Hippocampal formation (tissue), 2 donors: ENCODE measurements around the gene PCAT6.
"Not testable (repeated sequence)": the region's sequence is repeated elsewhere in the genome, so short reads cannot be mapped to it uniquely, and the experiment has no call there.

Experiments used
- DNase-seq, 2 donors: peaks; one replicate each; lab custom pipeline; 2025; lab: John Stamatoyannopoulos, UW

Gene PCAT6

DNA sequence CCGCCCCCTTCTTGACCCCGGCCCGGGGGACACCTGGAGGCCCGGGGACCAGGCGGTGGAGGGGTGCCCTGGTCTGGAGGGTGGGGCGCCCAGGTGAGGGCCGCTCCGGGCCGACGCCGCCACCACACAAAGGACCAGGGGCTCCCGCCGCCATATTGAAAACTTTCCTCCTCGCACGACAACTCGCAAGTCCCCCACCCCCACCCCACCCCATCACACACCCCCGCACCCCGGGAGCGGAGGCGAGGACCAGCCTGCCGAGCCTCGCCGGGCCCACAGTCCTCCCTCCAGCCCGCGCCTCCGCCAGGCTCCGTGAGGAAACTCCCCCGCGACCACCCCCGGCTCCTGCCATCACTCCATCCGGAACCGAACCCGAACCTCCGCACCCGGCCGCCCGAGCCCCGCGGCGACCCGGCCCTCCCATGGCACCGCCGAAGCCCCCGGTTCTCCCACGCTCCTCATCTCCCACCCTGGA lies 3.3 kb upstream of the PCAT6 start:
- no peak for DNase-seq

DNA sequence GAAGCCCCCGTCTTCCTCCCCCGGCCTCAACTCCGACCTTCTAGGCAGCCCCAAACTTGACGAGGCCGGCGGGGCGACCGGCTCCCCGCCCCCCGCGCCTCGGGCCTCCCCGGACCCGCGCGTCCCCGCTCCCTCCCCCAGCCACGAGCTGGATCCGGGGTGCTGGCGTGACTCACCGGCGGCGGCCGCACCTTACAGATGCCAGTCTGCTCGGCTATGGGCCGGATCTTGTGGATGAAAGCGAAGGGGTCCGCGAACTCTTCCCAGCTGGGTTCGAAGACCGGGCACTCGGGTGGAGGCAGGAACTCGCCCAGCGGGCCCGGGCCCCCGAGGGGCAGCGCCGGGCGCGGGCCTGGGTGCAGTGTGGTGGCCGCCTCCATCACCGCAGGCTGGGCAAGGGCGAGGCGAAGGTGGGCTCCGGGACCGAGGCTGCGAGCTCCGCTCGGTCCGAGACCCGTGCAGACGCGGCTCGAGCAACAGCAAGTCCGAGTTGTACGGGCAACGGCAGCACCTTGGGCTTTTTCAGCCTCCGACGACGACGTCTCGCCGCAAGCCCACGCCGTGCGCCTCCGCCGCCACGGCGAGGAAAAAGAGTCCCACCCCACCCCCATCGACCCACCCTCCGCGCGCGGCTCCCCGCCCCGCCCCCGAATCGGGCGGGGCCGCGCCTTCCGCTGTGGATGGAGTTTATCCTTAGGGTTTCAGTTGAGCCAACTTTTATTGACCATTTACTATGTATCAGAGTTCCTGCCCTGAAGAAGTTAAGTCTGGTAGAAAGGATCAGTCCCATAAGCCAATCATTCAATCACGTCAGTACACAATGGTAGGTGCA lies 2.6 kb upstream of the PCAT6 start, which contains the start of gene KDM5B:
KDM5B (minus strand) TSS at position 496 of the 832 bp plus-strand sequence; CDS start at position 380, 116 bp downstream.
- peak; percentile 30 to 48 for DNase-seq

DNA sequence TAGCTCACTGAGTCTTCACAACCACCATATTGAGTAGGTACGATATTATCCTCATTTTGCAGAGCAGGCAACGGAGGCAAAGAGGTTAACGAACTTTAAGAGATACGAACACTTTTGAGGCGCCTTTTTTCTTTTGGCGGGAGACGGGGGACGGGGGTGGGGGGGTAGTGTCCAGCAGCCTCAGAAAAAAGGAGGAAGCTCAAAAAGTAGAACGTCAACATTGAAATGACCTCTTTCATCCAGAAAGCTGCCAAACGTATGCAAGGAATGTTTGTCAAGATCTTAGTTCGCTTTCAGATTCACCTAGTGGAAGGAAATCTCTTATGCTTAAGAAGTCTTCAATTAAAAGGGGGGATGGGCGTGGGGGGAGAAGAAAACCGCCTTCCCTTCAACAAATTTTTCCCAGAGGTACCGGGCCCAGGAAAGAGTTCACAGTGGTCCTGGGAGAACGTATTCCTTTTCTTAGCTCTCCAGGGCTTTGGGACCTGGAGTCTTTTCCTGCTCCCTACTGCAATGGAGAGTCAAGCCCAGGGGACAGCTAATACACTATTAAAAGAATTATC lies 1.1 kb upstream of the PCAT6 start:
- no peak for DNase-seq

DNA sequence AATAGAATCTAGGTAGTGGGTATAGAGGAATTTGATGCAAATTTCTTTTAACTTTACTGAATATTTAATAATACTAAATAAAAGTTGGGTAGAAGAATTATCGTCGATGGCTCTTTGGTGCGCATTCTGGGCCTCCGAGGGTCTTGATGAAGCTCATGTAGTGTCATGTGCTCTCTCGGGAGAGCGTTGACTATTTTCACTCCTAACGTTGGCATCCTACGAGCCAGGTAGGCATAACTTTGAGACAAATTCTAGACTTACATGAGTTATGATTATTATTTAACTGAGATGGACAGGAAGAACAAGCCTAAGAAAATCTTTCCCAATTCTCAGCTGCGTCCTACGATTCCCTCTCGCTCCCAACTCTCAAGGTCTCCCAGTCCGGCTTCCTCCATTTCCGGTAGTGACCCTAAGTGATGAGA lies 550 bp upstream of the PCAT6 start:
- no peak for DNase-seq

DNA sequence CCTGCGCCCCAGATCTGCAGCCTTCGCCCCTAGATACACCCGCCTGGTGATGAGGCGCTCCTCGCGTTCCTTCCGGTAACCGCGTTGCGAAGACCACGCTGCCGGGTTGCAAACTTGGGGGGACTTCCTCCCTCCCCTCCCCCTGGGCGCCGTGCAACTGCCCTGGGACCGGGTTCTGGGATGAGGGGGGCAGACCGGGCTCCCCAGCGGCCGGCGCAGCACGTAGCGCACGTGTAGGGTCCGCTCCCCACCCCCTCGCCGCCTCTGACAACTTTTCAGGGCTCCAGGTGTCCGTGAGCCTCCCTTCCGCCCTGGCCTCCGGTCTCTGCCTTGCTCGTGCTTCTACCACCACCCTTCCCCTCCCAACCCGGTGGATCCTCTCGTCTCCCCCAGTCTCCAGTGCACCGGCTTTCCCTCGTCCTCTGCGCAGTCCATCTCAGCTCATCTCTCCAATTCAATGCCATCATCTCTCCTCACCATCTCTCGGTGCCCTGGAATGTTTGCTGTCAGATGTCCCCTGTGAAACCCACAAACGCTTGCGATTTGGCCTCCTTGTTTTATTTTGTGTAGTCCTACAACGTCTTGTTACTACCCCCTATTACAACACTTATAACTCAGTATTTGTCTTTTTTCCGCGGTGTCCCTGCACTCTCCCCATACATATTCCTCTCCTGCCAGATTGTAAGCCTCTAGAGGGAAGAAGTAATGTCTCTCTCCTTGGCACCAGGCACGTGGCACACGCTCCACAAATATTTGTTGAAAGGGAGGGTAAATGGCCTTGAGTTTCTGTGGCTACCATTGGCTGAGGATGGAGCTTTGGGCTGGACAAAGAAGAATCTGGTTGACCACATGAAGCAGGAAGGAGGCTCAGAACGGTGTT lies 782 bp downstream of the PCAT6 start:
- no peak for DNase-seq

DNA sequence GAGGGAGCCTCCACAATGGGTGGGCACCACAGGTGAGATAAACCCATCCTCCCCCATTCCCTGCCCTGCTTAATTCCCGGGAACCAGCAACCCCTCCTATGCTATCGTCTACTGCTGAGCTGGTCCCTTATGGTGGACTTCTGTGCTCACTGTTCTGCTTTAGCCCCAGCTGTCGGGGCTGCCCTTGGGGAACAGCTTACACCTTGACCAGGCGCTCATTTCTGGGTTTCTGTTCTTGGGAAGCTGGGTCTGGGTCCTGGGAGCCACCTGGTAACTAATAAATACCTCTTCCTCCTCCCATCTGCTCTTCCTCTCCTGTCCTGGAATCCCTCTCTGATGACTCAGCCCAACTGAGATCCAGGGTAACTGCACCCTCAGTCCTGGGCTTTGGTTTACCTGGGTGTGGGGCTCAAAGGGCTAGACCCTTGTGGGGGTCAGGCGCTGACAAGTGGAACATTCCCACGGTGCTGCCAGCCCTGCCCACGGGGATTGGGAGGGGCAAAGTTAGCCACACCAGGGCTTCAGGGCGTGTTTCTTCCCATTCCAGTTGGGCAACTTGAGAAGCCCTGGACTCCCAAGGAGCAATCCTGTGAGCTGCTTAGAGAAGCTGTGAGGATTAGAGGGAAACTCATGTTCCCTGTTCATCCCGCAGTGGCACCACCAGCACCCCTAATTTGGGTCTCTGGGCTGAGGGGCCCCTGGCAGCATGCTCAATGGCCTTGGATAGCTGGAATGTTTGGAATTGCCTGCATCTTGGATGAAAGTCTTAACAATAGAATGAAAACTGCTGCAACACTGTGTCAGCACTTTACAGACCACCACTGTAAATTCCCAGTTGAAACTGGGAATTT lies 1.6 kb downstream of the PCAT6 start:
- DNase-seq: no peak

DNA sequence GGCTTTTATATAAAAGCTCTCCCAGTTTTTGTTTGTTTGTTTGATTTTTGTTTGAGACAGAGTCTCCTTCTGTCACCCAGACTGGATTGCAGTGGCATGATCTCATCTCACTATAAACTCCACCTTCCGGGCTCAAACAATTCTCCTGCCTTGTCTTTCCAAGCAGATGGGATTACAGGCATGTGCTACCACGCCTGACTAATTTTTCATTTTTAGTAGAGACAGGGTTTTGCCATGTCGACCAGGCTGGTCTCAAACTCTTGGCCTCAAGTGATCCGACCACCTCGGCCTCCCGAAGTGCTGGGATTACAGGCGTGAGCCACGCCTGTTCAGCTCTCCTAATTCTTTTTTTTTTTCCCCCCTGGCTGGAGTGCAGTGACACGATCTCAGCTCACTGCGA lies 4.4 kb downstream of the PCAT6 start:
- DNase-seq: no peak

DNA sequence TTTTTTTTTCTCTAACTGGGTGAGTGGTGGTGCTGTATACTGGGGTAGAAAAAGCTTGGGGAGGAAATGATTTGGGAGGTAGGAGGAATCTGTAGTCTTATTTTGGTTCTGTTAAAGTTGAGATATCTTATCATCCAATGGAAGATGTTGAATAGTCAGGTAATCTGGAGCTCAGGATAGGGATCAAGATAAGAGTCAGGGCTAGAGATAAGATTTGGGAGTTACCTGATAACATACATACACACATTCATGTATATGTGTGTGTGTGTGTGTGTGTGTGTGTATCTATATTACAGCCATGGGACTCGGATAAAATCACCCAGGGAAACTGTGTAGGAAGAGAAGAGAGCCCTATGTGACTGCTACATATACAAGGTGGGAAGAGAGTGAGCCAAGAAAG lies 8.1 kb downstream of the PCAT6 start:
- DNase-seq: no peak

DNA sequence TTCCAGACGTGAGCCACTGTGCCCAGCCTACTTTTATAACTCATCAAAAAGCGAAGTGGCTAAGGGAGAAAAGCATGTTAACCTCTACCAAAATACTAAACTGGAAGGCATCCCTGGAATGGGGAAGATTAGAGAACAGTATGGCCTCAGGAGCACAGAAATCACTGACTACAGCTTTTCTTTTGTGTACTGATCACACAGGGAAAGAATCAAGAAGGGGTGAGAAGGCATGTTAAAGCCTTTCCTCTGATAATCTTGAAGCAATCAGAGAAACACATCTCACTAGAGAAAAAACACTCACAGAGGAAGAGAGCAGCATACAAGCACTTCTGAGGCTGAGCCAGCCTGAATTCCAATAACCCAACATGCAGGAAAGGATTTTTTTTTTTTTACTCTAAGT lies 10.7 kb downstream of the PCAT6 start:
- no peak for DNase-seq

DNA sequence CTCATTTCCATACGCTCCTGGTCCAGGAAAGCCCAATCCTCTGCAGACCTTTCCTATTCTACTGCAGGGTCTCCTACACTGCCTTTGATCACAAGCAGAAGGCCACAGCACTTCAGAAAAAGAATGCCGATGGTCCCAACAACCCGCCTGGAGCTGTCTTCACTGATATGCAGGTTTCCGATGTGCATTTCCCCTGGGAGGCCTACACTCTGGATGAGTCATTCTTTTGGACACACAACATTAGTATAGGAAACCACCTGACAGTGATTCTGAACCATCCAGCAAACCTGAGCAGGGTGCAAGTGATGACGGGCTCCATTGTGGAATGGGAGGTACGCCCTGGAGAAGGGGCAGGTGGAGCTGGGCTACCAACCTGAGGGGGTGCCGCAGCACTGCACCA lies 15.0 kb downstream of the PCAT6 start:
- no peak for DNase-seq

DNA sequence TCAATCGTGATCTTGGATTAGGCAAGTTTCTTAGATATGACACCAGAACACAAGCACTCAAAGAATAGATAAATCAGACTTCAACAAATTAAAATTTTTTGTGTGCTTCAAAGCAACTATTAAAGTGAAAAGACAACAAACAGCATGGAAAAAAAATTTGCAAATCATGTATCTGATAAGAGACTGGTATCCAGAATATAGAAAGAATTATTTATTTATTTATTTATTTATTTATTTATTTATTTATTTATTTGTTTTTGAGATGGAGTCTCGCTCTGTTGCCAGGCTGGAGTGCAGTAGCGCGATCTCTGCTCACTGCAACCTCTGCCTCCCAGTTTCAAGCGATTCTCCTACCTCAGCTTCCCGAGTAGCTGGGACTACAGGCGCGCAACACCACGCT lies 18.5 kb downstream of the PCAT6 start:
- not testable (repeated sequence) for DNase-seq

DNA sequence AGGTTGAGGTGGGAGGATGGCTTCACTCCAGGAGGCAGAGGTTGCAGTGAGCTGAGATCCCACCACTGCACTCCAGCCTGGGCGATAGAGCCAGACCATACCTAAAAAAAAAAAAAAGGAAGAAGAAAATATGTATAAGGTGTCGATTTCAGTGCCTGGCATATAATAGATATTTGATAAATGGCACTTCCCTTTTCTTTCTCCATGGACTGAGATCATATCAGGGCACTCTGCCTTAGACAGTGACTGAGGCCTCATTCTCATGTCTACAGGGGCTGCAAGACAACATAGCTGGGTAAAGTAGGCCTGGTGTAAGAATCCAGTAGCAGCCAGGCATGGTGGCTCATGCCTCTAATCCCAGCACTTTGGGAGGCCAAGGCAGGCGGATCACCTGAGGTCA lies 21.2 kb downstream of the PCAT6 start:
- no peak for DNase-seq

DNA sequence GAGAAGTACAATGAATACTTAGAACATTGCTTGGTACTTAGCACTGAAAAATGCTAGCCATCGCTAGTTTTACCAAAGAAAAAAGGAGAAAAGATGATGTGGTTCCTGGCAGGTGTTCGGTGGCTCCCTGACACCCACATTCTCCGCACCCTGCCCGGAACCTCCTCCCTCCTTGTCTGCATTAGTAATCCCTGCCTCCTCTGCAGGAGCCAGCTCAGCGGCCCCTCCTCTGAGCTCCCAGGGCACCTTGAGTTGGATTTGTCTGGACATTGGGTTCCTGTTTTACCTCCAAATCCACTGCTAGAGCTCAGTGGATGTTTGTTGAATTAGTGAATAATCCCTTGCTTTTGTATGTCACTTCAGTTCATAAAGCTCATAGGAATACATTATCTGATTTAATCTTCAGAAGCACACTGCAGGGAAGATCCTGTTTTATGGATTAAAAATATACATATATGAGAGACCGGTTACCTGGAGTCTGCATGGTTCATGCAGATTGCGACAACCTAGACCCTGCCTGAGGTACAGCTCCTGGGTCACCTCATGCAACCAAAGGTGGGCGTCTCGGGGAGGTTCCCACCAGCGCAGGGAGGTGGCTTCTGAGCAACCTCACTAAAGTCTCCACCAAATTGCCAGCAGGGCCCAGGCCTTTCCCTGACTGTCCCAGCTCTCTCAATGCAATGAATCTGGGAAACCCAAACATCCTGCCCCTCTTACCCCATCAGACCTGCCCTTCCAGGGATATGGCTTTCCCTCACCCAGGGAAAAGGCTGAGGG lies 24.2 kb downstream of the PCAT6 start:
- no peak for DNase-seq

DNA sequence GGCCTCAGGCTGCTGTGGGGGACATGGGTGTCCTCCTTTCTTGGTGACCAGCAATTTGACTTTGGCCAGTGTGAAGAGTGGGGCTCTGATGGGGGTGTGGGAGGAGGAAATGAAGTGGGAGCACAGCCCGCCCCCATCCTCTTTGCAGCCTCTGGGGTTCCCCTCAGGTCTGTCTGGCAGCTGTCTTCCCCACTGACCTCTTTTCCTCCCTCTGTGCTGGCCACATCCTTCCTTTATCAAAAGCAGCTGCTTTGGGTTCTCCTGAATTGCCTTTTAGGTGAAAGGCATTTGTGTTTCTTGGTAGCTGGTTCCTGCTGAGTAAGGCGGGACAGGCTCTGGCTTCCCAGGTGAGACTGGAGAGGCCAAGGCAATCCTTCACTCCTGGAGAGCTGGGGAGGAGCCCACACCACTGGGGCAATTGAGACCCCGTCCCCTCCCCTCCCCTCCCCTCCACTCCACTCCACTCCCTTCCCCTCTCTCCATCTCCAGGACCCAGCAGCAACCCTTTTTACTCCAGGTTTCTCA lies 24.9 kb downstream of the PCAT6 start:
- no peak for DNase-seq

DNA sequence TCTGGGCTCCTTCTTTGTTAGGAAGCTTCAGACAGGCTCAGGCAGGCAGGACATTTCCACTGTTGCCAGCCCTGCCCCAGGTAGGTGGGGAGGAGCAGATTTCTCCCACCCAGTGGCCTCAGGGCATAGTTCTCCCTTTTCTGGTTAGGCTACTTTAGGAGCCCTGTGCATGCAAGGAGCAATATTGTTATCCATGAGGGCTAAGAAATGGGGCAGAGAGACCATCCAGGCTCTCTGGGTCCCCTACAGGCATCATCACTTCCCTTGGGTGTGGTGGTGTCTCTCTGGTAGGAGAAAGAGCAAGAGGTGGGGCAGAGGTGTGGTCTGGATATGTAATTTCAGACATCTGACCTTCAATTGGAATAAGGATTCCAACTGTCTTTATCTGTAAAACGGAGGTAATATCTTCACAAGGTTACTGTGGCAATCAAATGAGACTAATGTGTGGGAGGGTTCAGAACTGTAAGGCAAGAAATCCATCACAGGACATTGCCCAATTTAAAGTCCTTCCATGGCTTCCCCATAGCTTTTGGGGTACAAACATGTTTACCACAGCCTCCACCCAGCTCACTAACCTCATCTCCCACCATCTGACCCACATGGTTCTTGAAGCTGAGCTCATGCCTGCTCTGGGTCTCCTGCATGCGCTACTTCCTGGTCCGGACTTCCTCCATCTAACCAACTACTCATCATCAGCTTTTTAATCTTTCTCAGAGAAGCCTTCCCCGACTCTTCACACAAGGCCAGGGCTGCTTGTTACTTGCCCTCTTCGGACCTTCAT lies 26.1 kb downstream of the PCAT6 start:
- no peak for DNase-seq

DNA sequence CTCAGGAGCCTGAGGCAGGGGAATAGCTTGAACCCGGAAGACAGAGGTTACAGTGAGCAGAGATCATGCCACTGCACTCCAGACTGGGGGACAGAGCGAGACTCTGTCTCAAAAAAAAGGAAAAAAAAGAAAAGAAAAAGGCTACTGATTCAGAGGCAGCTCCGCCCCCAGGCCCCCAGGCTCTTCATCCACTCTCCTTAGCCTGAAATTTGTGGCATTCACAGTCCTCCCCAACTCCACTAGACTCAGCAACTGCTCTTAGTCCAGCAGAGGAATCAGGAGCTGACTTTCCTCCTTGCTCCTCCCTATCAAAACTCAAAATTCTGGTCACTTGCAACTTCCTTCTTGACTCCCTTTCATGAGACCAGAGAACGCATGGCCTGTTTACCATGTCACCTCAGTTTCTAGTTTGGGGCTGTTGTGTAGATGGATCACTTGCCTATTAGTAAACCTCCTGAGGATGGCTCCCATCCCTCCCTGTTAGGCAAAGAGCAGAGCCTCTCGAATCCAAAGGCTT lies 27.1 kb downstream of the PCAT6 start:
- no peak for DNase-seq

DNA sequence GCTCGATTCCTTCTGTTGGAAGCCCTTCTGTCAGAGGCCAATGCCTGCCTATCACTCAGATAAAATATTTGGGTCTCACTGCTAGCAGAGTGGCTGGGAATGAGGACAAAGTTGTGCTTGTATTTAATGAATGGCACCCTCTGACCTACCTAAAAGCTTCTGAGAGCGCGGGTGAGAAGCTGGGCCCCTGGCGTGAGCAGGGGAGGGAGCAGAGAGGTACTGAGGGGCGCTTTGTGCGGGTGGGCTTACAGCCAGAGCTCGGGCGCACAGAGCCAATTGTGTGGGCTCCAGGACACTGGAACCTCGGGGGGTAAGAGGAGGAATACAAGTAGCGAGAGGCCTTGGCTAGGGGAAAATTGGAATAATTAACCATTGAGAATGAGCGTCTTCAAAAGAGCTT lies 32.3 kb downstream of the PCAT6 start:
- DNase-seq: peak in 1 of 2 donors; percentile 19

DNA sequence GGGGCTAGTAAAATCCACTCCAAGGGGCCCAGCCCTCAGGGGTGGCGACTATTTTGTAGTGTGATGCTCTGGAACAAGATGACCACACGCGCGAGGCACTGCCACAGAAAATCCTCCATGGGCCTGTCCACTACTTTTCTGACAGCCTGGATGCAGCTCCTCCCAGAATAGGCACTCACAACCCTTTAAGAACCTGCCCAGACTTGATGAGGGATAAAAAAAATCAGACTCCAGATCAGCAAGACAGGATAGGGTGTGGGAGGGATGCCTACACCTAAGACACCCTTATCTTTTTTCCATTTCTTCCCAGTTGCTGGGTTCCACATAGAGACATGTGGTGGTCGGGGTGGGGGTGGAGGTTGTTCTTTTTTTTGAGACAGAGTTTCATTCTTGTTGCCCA lies 33.5 kb downstream of the PCAT6 start:
- DNase-seq: no peak

DNA sequence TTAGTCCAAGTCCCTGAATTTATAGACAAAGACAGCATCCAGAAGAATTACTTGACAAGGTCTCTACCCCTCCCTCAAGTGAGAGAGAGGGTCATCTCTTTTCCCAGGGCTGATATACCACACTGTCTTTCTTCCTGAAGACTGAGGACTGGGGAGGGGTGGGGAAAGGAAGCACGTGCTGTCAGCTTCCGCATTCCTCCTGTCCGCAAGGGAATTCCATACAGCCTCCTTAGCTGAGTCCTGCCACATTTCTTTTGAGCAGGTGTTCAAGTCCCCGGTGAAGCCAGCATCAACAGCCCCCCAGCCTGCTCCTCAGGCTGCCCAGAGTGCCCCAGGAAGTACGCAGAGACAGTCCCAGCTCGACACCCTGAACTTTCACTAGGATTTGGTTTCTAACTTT lies 34.2 kb downstream of the PCAT6 start:
- no peak for DNase-seq

DNA sequence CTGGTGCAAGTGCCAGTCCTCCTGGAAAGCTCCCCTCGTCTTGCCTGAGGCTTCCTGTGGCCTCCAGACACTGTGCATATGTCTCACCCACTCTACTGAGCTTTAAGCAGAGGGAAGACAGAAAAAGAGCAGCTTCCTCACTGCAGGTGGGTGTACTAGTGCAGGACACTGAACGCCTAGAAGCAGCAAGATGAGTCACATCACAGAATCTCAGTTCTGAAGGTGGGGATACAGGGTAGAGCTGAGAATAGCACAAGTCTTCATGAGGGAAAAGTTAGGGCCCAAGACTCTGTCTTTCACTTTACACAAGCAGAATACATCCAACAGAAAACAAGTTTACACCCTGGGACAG lies 37.4 kb downstream of the PCAT6 start:
- DNase-seq: no peak
